SU-DHL-6 (cell line): ENCODE data around the gene COG5.

ENCODE experiments used
- H2AFZ ChIP-seq: fragments of 200-600 bp; sonication (generic); 2 replicates; pipeline ENCODE4 v1.6.1; 2014; ENCODE audit warnings: low read depth, mild to moderate bottlenecking, moderate library complexity, mixed read lengths, antibody characterized with exemption, low read length; ENCODE audit not compliant: severe bottlenecking
- H3F3A ChIP-seq: fragments of 200-600 bp; shearing (Covaris generic); 2 replicates; pipeline ENCODE4 v1.6.0; 2016; ENCODE audit warnings: antibody characterized with exemption, mild to moderate bottlenecking; ENCODE audit not compliant: insufficient read depth
- H3K27ac ChIP-seq: fragments of 200-600 bp; sonication (generic); 2 replicates; pipeline ENCODE4 v1.5.1; 2016; ENCODE audit warnings: low read depth, mild to moderate bottlenecking, low read length, moderate library complexity, mixed read lengths
- H3K27me3 ChIP-seq: fragments of 200-600 bp; sonication (generic), shearing (Covaris generic); 2 replicates; pipeline ENCODE4 v1.6.0; 2014; ENCODE audit warnings: mild to moderate bottlenecking, low read length
- H3K36me3 ChIP-seq: fragments of 200-600 bp; sonication (generic); 2 replicates; pipeline ENCODE4 v1.6.1; 2014; ENCODE audit warnings: mild to moderate bottlenecking, low read length, mixed read lengths
- H3K4me2 ChIP-seq: fragments of 300-600, 200-600 bp; shearing (Covaris generic), sonication (generic); 2 replicates; pipeline ENCODE4 v1.6.0; 2014; ENCODE audit warnings: low read length, low read depth, mild to moderate bottlenecking; ENCODE audit not compliant: poor library complexity, severe bottlenecking
- H3K4me3 ChIP-seq: fragments of 200-600 bp; sonication (generic); 2 replicates; pipeline ENCODE4 v1.5.1; 2014; ENCODE audit warnings: antibody characterized with exemption, low read length, mild to moderate bottlenecking, mixed read lengths; ENCODE audit not compliant: insufficient read depth, poor library complexity, severe bottlenecking
- H3K79me2 ChIP-seq: fragments of 200-600 bp; sonication (generic); 2 replicates; pipeline ENCODE4 v1.6.1; 2014; ENCODE audit warnings: mild to moderate bottlenecking, low read length, moderate library complexity; ENCODE audit not compliant: insufficient read depth
- H3K9ac ChIP-seq: fragments of 200-600 bp; sonication (generic); 2 replicates; pipeline ENCODE4 v1.7.0; 2014; ENCODE audit warnings: mild to moderate bottlenecking, low read length
- H3K9me2 ChIP-seq: fragments of 200-600 bp; sonication (generic); replicated peaks from 2 replicates; pipeline ENCODE4 v1.6.1; 2014; ENCODE audit warnings: low read length; ENCODE audit not compliant: insufficient read depth
- H3K9me3 ChIP-seq: fragments of 200-600 bp; sonication (generic); 2 replicates; pipeline ENCODE4 v1.6.1; 2014; ENCODE audit warnings: low read length, mixed read lengths; ENCODE audit not compliant: insufficient read depth
- H4K20me1 ChIP-seq: fragments of 200-600 bp; sonication (generic); 2 replicates; pipeline ENCODE4 v1.6.1; 2014; ENCODE audit warnings: low read depth, mild to moderate bottlenecking, antibody characterized with exemption, low read length, moderate library complexity, mixed read lengths
- CTCF ChIP-seq: fragments of 200-600 bp; sonication (generic); IDR thresholded peaks from one replicate; pipeline ENCODE4 v1.5.1; 2017; ENCODE audit warnings: antibody characterized with exemption, mild to moderate bottlenecking, low read length, moderate library complexity; ENCODE audit not compliant: insufficient read depth, poor library complexity, severe bottlenecking
- EZH2phosphoT487 ChIP-seq: fragments of 200-600 bp; sonication (generic), shearing (Covaris generic); conservative IDR thresholded peaks from 2 replicates; pipeline ENCODE4 v1.6.1; 2018; ENCODE audit warnings: mild to moderate bottlenecking, antibody characterized with exemption, low read length, moderate library complexity, mixed read lengths

COG5 gene

DNA sequence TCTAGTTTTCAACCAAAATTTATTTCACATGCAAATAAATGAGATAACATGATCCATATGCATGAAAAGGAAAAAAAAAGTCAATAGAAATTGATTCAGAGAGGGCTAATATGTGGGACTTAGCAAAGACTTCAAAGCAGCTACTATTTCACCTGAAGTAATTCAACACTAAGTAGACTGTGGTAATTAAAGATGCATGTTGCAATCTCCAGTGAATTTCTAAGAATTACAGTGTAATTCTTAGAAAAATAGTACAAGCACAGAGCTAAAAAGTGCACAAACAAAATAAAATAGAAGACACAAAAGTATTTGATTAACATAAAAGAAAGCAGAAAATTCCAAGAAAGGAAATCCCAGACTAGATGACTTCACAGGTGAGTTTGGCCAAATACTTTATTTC, 68.2 kb downstream of the COG5 start:
- Histone ChIP-seq H3K27ac (no peak overlapping the region), H3F3A (no peaks in the 10 kb centered on the region), H2AFZ (no peak overlapping the region), H3K9ac (no peak overlapping the region), H3K4me3 (no peak overlapping the region), H3K36me3 (no peaks in the 10 kb centered on the region), H3K9me2 (no peaks in the 10 kb centered on the region), H3K27me3 (no peaks in the 10 kb centered on the region), H3K9me3 (no peaks in the 10 kb centered on the region), H3K4me2 (no peak overlapping the region), H4K20me1 (no peaks in the 10 kb centered on the region), H3K79me2 (no peaks in the 10 kb centered on the region)
- no peak for TF ChIP-seq EZH2phosphoT487
- no peak for TF ChIP-seq CTCF

DNA sequence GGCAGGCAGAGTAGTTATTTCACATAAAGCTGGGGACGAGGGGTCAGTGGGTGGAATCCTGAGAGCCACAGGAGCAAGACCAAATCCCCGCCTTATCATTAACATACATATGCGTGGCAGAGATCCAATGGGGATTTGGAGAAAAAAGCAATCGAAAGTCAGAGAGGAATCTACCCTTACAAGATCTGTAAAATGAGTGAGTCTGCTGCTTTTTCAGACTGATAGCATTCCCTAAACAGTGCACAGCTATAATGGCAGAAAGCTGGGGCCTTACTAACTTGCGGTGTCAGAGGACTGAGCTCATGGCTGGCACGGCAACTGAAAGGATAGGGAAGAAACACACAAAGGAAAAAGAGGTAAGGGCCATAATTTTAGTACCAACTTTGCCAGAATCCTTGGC, 68.8 kb downstream of the COG5 start:
- Histone ChIP-seq H3K4me2 (no peak overlapping the region), H3F3A (no peaks in the 10 kb centered on the region), H3K79me2 (no peaks in the 10 kb centered on the region), H3K27me3 (no peaks in the 10 kb centered on the region), H3K9me3 (no peaks in the 10 kb centered on the region), H3K9ac (no peak overlapping the region), H3K27ac (no peak overlapping the region), H2AFZ (no peak overlapping the region), H3K36me3 (no peaks in the 10 kb centered on the region), H3K4me3 (no peak overlapping the region), H4K20me1 (no peaks in the 10 kb centered on the region), H3K9me2 (no peaks in the 10 kb centered on the region)
- TF ChIP-seq CTCF (no peak), EZH2phosphoT487 (no peak)

GRCh38 chr7:107494315-107494751, 69.4 kb downstream of the COG5 start:
- H3K4me3 ChIP-seq = no peak overlapping the region
- H3K9ac ChIP-seq = no peak overlapping the region
- H3K9me2 ChIP-seq = no peaks in the 10 kb centered on the region
- TF ChIP-seq CTCF (no peak), EZH2phosphoT487 (no peak)
- no peak overlapping the region for H3K27ac ChIP-seq
- no peaks in the 10 kb centered on the region for H3F3A ChIP-seq
- no peak overlapping the region for H2AFZ ChIP-seq
- no peaks in the 10 kb centered on the region for H3K36me3 ChIP-seq
- H3K9me3 ChIP-seq = no peaks in the 10 kb centered on the region
- no peaks in the 10 kb centered on the region for H3K27me3 ChIP-seq
- H3K79me2 ChIP-seq = no peaks in the 10 kb centered on the region
- H4K20me1 ChIP-seq = no peaks in the 10 kb centered on the region
- no peak overlapping the region for H3K4me2 ChIP-seq

GRCh38 chr7:107492875-107493274, 70.8 kb downstream of the COG5 start:
- TF ChIP-seq CTCF = no peak
- TF ChIP-seq EZH2phosphoT487 = no peak

More at GRCh38 chr7:107492875-107493274, 70.8 kb downstream of the COG5 start:
- Histone ChIP-seq H3K9me3 (no peaks in the 10 kb centered on the region), H3K9ac (no peak overlapping the region), H2AFZ (no peak overlapping the region), H3K27me3 (no peaks in the 10 kb centered on the region), H3K9me2 (no peaks in the 10 kb centered on the region), H3K27ac (no peak overlapping the region), H3K79me2 (no peaks in the 10 kb centered on the region), H4K20me1 (no peaks in the 10 kb centered on the region), H3K36me3 (no peaks in the 10 kb centered on the region), H3K4me3 (no peak overlapping the region), H3K4me2 (no peak overlapping the region), H3F3A (no peaks in the 10 kb centered on the region)
